CD14-positive monocyte (primary cell): ENCODE results near the gene ABCC2. TPM values are rescaled to one million over a fixed set of nuclear protein-coding genes. Genes with fewer than 3 reads are reported as not detected.

Experiments used
- DNase-seq, 3 donors: peaks; one replicate each; pipeline ENCODE4 v3.0.0-alpha.2; 2011 to 2022
- H2AFZ ChIP-seq: 2 replicates; pipeline ENCODE4 v1.6.0; 2012; ENCODE audit warnings: mild to moderate bottlenecking, low read depth, low read length, inconsistent platforms; ENCODE audit not compliant: insufficient read depth, poor library complexity, severe bottlenecking
- H3K27ac ChIP-seq, 2 donors: 1 replicate in 1 of 2; 2 replicates in 1 of 2; pipeline ENCODE4 v1.5.1; 2012 to 2013; ENCODE audit warnings: low read length in 2 of 2, control low read depth in 1 of 2, inconsistent platforms in 1 of 2, low read depth in 1 of 2, mild to moderate bottlenecking in 1 of 2
- H3K27me3 ChIP-seq, 2 donors: one replicate each; pipeline versions ENCODE4 v1.6.0 to v1.6.1; 2011 to 2013; ENCODE audit warnings: low read length in 2 of 2; ENCODE audit not compliant: control insufficient read depth in 2 of 2, insufficient read depth in 2 of 2
- H3K36me3 ChIP-seq, 2 donors: replicated peaks in 1 of 2; 1 replicate in 1 of 2; 2 replicates in 1 of 2; pipeline versions ENCODE4 v1.5.1 to v1.6.1; 2012 to 2013; ENCODE audit warnings: low read length in 2 of 2, control low read depth in 1 of 2, inconsistent platforms in 1 of 2, mild to moderate bottlenecking in 1 of 2; ENCODE audit not compliant: insufficient read depth in 2 of 2, control insufficient read depth in 1 of 2
- H3K4me1 ChIP-seq, 2 donors: 1 replicate in 1 of 2; 2 replicates in 1 of 2; pipeline versions ENCODE4 v1.5.1 to v1.6.1; 2012 to 2013; ENCODE audit warnings: low read length in 2 of 2, control low read depth in 1 of 2, inconsistent platforms in 1 of 2, mild to moderate bottlenecking in 1 of 2, moderate library complexity in 1 of 2; ENCODE audit not compliant: insufficient read depth in 2 of 2, control insufficient read depth in 1 of 2
- H3K4me2 ChIP-seq: replicated peaks from 2 replicates; pipeline ENCODE3; 2012; ENCODE audit warnings: low read length, moderate library complexity, mild to moderate bottlenecking; ENCODE audit not compliant: poor library complexity, severe bottlenecking; ENCODE audit errors: extremely low read depth
- H3K4me3 ChIP-seq, 3 experiments: fragments of 200-600 bp in 1 of 3; sonication (generic) in 1 of 3; replicated peaks in 1 of 3; 1 replicate in 2 of 3; 2 replicates in 1 of 3; pipeline ENCODE4 v1.5.1; 2011 to 2013; ENCODE audit warnings: low read length in 3 of 3, mild to moderate bottlenecking in 3 of 3, control low read depth in 2 of 3, low read depth in 2 of 3, inconsistent platforms in 1 of 3, moderate library complexity in 1 of 3
- H3K79me2 ChIP-seq: 2 replicates; pipeline ENCODE4 v1.6.0; 2012; ENCODE audit warnings: mild to moderate bottlenecking, control low read depth, inconsistent platforms, low read length, moderate library complexity; ENCODE audit not compliant: insufficient read depth
- H3K9ac ChIP-seq: 2 replicates; pipeline ENCODE4 v1.6.0; 2017; ENCODE audit warnings: low read length, mild to moderate bottlenecking; ENCODE audit not compliant: insufficient read depth, poor library complexity, severe bottlenecking
- H3K9me3 ChIP-seq, 2 donors: replicated peaks in 1 of 2; 1 replicate in 1 of 2; 2 replicates in 1 of 2; pipeline versions ENCODE4 v1.5.1 to v1.6.1; 2012 to 2013; ENCODE audit warnings: low read length in 2 of 2, control low read depth in 1 of 2; ENCODE audit not compliant: control insufficient read depth in 1 of 2, insufficient read depth in 1 of 2
- H4K20me1 ChIP-seq: 2 replicates; pipeline ENCODE4 v1.6.0; 2012; ENCODE audit warnings: mild to moderate bottlenecking, low read length, control low read depth, moderate library complexity; ENCODE audit not compliant: insufficient read depth
- H3K27ac Mint-ChIP-seq, 7 donors: one replicate each; pipeline ENCODE4 v1.8.0; 2020; ENCODE audit warnings: mild to moderate bottlenecking in 7 of 7, mixed read lengths in 7 of 7, moderate library complexity in 6 of 7, inconsistent platforms in 2 of 7
- H3K27me3 Mint-ChIP-seq, 3 donors: one replicate each; pipeline ENCODE4 v1.8.0; 2021 to 2022; ENCODE audit warnings: low read depth in 3 of 3, mild to moderate bottlenecking in 3 of 3, mixed read lengths in 3 of 3, moderate library complexity in 3 of 3, inconsistent platforms in 1 of 3
- H3K36me3 Mint-ChIP-seq, 2 donors: one replicate each; pipeline ENCODE4 v1.8.0; 2020; ENCODE audit warnings: mixed read lengths in 2 of 2, inconsistent platforms in 1 of 2, mild to moderate bottlenecking in 1 of 2
- H3K4me1 Mint-ChIP-seq: one replicate; pipeline ENCODE4 v1.8.0; 2020; ENCODE audit warnings: mild to moderate bottlenecking, mixed read lengths
- H3K4me3 Mint-ChIP-seq, 2 donors: one replicate each; pipeline ENCODE4 v1.8.0; 2020; ENCODE audit warnings: mild to moderate bottlenecking in 2 of 2, mixed read lengths in 2 of 2, moderate library complexity in 1 of 2
- H3K9me3 Mint-ChIP-seq, 7 donors: one replicate each; pipeline ENCODE4 v1.8.0; 2020 to 2022; ENCODE audit warnings: mixed read lengths in 7 of 7, mild to moderate bottlenecking in 6 of 7, moderate library complexity in 6 of 7, inconsistent platforms in 2 of 7
- CTCF ChIP-seq: fragments of 200-600 bp; IDR thresholded peaks from one replicate; pipeline ENCODE4 v1.8.0; 2022; ENCODE audit warnings: antibody characterized with exemption, mild to moderate bottlenecking
- WGBS: methylation state at CpG from one replicate; pipeline ENCODE4 v1.1.5; 2013; ENCODE audit warnings: missing lambda C conversion rate; ENCODE audit not compliant: insufficient coverage; 5-methylcytosine and 5-hydroxymethylcytosine counted together
- intact Hi-C, 2 donors: fragments of 100-400 bp; cut with micrococcal nuclease; formaldehyde crosslinking; loops; one replicate each; pipeline versions ENCODE4 v1.15.0 to v1.15.1; 2023
- polyA plus RNA-seq, 3 donors: library from polyadenylated mRNA; depleted of rRNA in 1 of 3; unstranded in 2 of 3; stranded (reverse) in 1 of 3; fragments of 300-500 nt in 2 of 3; fragments of >200 nt in 1 of 3; fragmentation: Illumina TruSeq in 2 of 3; gene quantifications; 1 replicate in 2 of 3; 2 replicates in 1 of 3; pipeline ENCODE4 v1.2.3, GENCODE V29; 2012 to 2021

Gene ABCC2
- polyA plus RNA-seq, 3 donors: 0.09 to 2.7 (median 0.35) TPM

DNA sequence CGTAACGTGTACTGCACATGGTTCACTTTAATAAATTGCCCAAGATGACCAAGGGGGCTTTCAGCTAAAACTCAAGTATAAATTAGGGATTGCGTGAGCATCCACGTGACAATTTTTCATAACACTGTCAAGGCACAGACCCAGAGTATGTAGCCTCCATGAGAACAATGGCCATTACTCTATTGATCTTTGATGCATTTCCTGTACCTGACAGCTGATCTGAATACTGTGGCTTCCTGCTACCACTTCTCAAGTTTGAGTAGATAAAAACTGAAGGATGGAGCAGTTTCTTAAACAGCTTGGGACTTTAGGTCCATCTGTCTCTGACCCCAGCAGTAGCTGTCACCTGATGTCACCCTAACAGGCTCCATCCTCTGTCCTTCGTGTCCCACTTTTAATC, 98.9 kb downstream of the ABCC2 start:
- Histone ChIP-seq H3K4me1 (no peaks in the 10 kb centered on the region), H3K79me2 (no peaks in the 10 kb centered on the region), H3K27ac (no peak overlapping the region), H3K27me3 (no peaks in the 10 kb centered on the region), H3K36me3 (peaks cover 64 to 92% of the 10 kb centered on the region in 2 donors), H3K4me2 (no peak overlapping the region), H4K20me1 (no peaks in the 10 kb centered on the region), H3K9ac (no peak overlapping the region), H2AFZ (no peak overlapping the region), H3K4me3 (no peak overlapping the region), H3K9me3 (no peaks in the 10 kb centered on the region)
- no peak for DNase-seq
- Mint-ChIP-seq H3K4me1 (no peaks in the 10 kb centered on the region), H3K27me3 (peaks cover 0 to 3% (median 0%) of the 10 kb centered on the region in 3 donors), H3K4me3 (no peak overlapping the region), H3K27ac (no peak overlapping the region), H3K36me3 (peaks cover 80 to 92% of the 10 kb centered on the region in 2 donors), H3K9me3 (peaks cover 0 to 4% (median 0%) of the 10 kb centered on the region in 7 donors)
- WGBS: 100% methylated on average over 3 of the region's 5 CpGs
- intact Hi-C loops: no loop called here
- TF ChIP-seq CTCF: no peak

- no peak for TF ChIP-seq CTCF
- Histone ChIP-seq H3K36me3 (peaks cover 58 to 94% of the 10 kb centered on the region in 2 donors), H3K79me2 (no peaks in the 10 kb centered on the region), H4K20me1 (no peaks in the 10 kb centered on the region), H3K9ac (no peak overlapping the region), H3K4me3 (no peak overlapping the region), H3K4me2 (no peak overlapping the region), H3K9me3 (no peaks in the 10 kb centered on the region), H3K27ac (no peak overlapping the region), H3K4me1 (no peaks in the 10 kb centered on the region), H3K27me3 (no peaks in the 10 kb centered on the region), H2AFZ (no peak overlapping the region)
- peaks cover 0 to 1% (median 0%) of the 10 kb centered on the region in 3 donors for H3K27me3 Mint-ChIP-seq
- no peaks in the 10 kb centered on the region for H3K4me1 Mint-ChIP-seq
- no peak overlapping the region for H3K27ac Mint-ChIP-seq
- peaks cover 71 to 89% of the 10 kb centered on the region in 2 donors for H3K36me3 Mint-ChIP-seq
- H3K9me3 Mint-ChIP-seq: no peaks in the 10 kb centered on the region
- WGBS: 86% methylated on average over 1 of the region's 2 CpGs
- H3K4me3 Mint-ChIP-seq: no peak overlapping the region
- no peak for DNase-seq
- intact Hi-C loops: no loop called here
These were observed 101.1 kb downstream of the ABCC2 start for GRCh38 chr10:99883523-99883922.
